Measurements from ENCODE around the gene FMOD.
"Not testable (repeated sequence)": the region's sequence is repeated elsewhere in the genome, so short reads cannot be mapped to it uniquely, and the experiment has no call there.

FMOD gene

DNA sequence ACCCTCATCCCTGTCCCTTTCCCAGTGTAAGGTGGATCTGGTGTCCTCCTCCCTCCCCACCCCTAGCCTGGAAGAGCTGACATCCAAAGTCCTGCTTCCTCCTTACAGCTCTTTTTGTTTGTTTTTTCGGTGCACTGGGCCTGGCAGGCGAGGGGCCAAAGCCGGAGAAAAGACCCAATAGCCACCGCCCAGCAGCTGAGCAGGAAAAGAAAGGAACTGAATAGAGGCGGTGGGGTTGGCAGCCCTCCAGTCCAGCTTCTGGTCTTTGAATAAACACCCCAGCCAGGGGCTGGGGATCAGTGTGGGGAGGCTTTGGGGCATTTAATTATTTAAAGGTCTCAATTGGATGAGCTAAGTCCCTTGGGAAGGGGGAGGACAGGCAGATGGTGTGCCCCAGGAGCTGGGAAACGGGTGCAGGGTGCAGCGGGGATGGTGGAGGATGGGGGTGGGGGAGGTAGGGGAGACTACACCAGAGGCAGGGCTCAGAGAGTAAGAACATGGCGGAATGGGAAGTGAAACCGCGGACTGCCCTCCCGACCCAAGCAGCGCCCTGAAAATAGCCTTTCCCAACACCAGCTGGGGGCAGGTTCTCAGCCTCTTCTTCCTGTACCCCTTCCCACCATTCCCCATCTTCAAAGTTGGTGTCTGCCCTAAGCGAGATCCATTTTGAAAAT is 25.4 kb downstream of the FMOD start:
- DNase-seq: no peak

DNA sequence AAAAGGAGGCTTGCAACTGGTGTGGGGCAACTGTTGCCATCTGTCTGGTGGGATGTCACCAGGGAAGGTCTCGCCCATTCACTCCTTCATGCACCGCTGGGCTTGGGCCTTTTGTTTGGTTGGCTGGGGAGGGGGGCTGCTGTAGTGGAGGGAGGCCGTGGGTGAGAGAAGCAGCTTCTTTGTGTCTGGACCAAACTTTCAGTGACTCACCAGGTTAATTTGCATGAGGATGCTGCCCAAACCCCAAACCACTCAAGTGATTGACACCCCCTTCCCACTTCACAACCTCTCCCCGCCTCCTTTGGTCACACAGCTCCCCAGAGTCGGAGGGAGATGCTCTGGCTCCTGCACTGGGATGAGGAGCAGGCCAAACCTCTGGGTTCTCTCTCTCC is 25.9 kb downstream of the FMOD start:
- DNase-seq: peak; percentile 63

DNA sequence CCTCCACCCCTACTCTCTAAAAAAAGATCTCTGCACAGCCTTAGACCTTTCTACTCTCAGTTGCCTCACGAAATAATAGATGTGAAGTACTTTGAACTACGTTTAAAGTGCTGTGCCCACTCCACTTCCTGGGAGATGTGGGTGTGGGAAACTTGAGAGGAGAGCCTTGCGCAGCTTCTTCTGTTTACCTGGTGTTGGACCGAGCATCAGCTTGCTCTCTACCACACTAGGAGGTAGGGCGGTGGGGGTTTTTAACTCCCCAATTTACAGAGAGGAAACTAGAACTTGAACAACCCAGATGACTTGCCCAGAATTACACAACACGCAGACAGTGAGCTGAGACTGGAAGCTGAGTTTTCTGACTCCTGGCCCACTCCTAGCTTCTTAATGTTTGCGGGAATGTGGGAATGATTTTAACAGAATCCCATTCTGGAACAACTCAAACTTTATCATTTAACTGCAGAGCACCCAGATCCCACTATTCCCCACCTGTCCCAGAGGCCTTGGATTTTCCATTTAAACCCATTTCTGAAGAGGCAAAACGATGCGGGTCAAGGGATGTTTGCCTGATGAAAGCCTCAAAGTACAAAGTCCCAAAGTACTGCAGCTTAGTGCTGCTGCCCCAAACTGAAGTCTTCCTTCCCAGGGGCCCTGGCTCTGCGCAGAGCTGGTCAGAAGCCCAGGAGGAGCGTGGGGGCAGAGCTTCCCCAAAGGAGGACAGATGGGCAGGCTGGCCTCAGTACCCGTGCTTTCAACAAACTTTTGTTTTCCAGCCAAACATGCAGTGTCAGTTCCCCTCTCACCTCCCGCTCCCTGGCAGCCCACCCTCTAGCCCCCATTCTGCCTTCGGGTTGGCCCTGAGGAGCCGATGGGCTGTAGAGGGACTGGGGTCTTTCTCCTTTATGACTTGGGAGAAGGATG is 26.6 kb downstream of the FMOD start:
- DNase-seq: peak; percentile 57

DNA sequence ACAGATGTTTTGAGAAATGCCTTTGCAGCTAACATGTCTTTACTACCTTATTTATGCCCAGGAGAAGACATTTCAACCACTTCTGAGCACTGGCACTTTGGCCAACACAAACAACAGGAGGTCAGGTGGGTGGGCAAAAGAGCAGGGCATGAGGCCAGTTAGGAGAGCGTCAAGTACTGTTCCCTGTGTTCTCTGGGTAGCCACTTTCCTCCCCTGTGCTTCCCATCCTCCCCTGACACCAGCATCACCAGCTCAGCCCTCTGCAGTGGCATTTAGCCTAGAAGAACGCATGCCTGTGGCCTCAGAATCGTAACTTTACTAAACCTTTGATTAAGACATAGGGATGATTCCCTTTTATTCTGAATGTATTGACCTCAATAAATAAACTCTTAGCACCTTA is 27.3 kb downstream of the FMOD start:
- DNase-seq: no peak

DNA sequence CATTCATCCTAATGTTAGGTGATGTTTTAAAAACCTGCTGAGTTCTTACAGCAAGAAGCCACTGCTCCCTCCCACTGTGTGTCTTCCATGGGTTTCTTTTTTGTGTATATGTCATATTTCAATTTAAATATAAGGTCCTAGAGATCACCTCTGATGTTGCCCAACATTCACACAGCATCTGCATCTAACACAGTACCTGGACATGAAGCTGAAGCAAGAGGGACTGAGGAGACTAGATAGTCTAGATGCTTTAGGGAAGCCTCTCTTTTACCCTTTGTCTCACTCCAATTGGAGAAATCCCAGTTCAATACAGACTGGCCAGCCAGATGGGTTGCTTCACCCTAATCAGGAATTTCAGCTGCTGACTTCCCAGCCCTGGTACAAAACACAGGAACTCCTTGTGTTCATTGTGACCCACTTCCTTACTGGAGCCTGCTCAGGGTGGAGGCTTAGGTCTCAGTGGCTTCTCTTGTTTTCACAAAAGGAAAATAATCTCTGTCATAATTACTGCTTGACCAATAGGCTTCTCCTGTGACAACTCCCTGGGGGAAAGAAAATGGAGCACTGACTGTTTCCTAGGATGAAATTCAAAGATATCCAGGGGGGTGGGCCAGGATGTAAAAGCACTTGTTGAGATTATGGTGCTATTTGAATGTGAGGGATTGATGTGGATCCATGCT is 28.3 kb downstream of the FMOD start:
- DNase-seq: no peak

DNA sequence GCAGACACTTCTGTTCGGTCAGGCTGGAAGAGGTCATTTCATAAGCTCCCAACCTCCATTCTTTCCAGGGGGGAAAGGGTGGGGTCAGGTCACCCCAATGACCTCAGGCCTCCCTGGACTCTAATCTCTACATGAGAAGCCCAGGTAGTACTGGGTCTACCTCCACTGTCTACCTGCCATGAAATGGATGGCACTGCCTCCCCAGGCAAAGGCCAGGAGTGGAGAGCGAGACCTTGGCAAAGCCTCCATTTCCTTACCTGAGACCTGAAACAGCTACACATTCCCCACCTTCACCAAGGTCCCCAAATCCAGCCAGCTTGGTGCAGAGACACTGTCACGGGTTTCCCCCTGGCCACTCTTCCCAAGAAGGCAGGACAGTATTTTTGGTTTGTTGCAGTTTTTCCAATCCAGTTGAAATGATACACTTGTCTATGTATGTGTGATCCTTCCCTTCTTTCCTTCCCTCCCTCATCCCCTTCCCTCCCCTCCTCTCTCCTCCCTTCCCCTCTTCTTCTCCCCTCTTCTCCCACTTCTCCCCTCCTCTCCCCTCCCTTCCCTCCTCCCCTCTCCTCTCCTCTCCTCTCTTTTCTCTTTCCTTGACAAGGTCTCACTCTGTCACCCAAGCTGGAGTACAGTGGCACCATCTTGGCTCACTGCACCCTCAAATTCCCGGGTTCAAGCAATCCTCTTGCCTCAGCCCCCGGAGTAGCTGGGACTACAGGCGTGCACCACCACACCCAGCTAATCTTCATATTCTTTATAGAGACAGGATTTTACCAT is 29.5 kb downstream of the FMOD start:
- no peak for DNase-seq

DNA sequence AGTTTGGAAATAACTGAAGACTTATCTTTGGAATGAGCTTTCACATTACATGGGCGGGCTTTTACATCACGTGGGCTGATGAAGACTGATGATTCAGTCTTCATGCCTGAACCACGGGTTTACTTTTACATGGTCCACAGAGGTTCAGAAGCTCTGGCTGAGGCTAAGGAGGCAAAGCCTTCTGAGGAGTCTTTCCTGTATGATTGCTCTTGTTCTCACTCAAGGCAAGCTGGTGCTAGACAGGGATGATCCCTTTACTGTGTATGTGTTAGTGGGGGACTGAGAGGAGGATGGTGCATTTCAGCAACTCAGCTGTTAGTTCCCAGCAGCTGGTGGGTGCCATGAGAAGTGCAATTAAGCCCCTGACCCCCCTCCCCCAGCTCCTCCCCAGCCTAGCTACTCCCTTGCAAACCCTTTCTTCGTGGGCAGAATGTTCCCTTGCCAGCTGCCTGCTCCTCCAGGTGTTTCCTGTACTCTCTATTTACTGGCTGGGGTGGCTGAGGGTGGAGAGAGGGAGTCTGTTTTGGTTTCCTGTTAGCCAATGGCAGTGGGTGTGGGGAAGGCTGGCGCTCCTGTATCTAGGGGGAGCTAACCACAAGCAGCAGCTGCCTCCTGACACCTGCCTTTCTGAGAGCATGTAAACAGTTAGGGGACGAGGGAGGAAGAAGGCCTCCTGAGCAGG is 30.2 kb downstream of the FMOD start:
- DNase-seq: peak; percentile 47

DNA sequence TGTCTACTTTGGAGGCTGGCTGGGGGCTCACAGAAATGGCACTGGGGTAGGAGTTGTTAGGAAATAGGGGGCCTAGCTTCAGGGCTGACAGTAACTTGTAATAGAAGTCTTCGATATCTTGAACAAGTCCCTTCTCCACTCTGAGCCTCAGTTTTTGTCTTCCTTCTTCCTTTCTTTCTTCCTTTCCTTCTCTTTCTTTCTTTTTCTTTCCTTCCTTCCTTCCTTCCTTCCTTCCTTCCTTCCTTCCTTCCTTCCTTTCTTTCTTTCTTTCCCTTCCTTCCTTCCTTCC is 32.7 kb downstream of the FMOD start:
- no peak for DNase-seq

DNA sequence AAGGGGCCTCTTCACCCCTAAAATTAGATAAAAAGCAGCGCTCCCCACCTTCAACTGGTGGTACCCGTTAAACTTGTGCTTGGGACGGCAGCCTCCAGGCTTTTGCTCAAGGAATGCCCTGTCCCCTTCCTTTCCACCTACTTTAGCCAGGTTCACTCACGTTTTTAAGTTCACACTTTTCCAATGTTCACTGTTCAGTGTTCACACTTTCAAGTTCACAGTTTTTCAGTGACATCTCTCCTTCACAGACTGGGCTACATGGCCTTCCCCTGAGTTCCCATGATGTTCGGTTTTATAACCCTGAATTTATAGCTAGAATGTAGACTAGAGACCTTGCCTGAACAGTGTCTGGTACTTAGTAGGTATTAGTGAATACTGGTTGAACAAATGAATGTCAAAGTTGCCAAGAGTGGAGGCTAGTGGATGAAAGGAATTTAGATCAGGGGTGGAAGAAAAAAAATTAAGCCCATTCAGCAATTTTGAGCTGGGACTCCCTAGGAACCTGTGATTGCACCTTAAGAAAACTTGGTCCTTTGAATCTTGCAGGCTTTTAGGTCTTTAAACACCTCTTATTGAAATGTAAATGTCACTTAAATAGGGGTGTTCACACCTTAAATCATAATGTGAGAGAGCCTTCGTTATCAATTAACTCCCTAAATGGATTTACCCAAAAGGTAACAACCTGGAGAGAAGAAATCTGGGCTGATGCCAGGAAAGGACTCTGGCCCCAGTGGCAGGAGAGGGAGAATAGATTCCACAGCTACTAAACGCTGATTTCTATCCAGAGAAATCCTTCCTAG is 33.3 kb downstream of the FMOD start:
- no peak for DNase-seq

DNA sequence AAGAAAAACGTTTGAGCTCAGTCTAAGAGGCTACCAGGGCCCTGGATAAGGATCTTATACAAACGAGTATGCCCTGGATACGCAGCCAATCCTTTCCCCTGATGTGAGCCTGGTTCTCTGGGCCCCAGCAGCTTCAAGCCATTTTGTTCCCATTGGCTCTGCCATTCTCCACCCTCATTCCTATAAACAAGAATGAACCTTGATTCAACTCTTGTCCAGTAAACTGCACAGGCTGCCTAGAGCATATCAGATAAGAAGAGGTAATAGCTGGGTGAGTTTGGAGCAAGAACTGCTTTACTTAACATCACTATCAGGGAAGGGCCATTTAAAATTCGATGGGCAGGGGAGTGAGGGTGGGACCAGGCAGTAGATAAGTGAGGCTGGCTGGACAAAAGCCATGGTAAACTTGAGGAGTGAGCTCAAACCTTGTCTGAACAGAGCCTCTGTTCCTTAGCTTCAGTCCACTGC is 34.3 kb downstream of the FMOD start:
- DNase-seq: no peak

DNA sequence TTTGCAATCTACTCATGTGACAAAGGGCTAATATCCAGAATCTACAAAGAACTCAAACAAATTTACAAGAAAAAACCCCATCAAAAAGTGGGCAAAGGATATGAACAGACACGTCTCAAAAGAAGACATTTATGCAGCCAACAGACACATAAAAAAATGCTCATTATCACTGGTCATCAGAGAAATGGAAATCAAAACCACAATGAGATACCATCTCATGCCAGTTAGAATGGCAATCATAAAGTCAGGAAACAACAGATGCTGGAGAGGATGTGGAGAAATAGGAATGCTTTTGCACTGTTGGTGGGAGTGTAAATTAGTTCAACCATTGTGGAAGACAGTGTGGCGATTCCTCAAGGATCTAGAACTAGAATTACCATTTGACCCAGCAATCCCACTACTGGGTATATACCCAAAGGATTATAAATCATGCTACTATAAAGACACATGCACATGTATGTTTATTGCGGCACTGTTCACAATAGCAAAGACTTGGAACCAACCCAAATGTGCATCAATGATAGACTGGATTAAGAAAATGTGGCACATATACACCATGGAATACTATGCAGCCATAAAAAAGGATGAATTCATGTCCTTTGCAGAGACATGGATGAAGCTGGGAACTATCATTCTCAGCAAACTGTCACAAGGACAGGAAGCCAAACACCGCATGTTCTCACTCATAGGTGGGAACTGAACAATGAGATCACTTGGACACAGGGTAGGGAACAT is 36.7 kb downstream of the FMOD start:
- DNase-seq: not testable (repeated sequence)

DNA sequence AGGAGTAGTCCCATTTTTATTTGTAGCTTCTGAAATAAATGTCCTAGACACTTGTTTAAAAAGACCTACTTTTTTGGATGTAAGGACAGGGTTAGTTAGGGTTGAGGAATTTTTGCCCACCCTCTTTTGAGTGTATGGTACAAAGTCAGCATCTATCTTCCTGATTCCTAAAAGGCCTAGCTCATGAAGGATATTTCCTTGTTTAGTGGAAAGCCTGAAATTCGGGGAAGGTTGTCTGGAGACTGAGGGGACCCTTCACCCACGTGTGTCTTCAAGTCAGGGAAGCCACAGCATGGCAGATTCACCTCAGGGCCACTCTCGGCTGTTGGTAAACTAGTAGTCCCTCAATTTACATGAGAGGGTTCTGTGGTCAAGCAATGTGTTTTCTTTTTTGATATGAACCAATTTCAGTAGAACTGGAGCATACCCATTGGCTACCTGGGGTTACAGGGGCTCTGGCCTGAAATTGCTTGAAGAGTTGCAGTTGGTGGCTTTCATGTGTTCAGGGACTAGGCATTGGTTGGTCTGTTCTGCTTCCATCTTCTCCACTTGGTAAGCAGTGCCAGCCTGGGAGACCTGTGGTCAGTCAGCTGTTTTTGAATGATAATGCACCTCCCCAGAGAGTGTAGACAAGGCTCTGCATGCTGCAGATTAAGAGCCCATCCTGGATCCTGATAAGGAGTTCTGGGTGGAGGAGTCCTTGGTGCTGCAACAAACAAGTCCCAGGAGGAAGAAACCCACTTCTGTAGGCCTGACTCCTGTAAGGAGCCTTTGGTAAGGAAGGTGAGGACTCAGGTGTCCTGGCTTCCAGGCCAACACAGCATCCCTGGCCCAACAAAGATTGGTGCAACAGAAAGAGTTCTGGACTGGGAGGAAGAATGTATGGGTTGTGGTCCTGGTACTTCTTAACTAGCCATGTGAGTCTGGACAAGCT is 39.3 kb downstream of the FMOD start:
- no peak for DNase-seq

DNA sequence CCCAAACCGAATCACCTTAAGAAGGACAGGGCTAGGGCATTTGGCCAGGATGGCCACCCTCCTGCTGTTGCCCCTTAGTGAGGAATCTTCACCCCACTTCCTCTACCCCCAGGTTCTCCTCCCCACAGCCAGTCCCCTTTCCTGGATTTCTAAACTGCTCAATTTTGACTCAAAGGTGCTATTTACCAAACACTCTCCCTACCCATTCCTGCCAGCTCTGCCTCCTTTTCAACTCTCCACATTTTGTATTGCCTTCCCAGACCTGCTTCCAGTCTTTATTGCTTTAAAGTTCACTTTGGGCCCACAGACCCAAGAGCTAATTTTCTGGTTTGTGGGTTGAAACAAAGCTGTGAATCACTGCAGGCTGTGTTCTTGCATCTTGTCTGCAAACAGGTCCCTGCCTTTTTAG is 42.0 kb downstream of the FMOD start:
- no peak for DNase-seq

DNA sequence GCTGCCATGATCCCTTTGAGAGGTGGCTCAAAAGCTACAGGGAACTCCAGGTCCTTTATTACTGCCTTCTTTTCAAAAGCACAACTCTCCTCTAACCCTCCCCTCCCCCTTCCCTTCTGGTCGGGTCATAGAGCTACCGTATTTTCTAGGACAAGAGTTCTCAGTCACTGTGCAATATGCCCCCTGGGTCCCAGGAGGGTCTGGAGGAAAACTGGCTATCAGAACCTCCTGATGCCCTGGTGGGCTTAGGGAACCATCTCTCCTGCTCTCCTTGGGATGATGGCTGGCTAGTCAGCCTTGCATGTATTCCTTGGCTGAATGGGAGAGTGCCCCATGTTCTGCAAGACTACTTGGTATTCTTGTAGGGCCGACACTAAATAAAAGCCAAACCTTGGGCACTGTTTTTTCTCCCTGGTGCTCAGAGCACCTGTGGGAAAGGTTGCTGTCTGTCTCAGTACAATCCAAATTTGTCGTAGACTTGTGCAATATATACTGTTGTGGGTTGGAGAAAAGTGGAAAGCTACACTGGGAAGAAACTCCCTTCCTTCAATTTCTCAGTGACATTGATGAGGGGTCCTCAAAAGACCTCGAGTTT is 42.5 kb downstream of the FMOD start:
- no peak for DNase-seq

DNA sequence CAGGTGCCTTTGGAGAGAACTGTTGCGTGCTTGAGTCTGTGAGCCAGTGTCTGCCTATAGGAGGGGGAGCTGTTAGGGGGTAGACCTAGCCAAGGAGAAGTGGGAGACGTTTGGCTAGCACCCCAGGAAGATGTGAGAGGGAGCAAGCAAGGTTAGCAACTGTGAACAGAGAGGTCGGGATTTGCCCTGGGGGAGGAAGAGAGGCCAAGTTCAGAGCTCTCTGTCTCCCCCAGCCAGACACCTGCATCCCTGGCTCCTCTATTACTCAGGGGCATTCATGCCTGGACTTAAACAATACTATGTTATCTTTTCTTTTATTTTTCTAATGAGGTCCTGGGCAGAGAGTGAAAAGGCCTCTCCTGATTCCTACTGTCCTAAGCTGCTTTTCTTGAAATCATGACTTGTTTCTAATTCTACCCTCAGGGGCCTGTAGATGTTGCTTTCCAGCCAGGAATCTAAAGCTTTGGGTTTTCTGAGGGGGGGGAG is 43.2 kb downstream of the FMOD start:
- no peak for DNase-seq

DNA sequence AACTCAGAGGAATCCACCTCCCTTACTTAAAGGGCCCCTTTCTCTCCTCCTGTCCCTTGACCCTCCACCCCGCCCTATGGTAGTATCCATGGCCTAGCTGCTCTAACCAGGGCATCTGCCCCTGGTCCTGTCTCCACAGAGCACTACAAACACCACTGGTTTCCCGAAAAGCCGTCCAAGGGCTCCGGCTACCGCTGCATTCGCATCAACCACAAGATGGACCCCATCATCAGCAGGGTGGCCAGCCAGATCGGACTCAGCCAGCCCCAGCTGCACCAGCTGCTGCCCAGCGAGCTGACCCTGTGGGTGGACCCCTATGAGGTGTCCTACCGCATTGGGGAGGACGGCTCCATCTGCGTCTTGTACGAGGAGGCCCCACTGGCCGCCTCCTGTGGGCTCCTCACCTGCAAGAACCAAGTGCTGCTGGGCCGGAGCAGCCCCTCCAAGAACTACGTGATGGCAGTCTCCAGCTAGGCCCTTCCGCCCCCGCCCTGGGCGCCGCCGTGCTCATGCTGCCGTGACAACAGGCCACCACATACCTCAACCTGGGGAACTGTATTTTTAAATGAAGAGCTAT is 43.9 kb downstream of the FMOD start:
- DNase-seq: peak; percentile 57

DNA sequence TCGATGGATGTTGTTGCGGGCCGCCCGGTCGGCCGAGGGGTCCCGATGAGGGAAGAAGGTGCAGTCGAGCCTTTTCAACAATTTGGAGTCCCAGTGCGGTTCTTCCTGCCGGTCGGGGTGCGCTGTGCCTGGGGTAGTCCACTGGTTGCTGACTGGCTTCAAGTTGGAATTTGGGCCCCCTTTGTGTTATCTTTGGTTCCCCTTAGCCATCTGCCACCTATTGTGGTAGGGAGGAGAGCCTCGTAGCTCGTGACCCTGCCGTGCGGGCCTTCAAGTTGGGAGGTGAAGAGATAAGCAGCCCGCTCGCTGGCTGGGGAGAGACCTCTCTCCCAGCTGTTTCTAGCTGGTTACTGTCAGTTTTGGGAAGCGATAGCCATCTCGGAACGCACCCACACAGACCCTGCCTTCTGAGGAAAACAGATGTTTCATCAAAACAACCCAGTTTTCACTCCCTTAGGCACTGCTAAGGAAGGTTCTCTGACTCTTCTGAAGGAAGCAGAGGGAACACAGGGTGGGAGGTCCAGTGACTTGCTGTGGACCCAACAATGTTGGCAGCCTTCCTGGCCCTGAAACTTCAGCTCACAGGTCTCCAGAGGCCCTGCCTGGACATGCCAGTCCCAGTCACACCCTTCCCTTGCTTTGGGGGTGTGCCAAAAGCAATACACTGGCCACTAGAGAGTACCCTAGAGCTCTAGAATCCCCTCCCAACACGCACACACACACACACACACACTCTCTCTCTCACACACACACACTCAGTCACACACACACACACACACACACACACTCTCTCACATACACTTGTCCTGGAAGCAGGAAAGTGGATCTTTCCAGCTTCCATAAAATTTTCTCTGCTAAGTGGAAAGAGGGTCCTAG is 44.6 kb downstream of the FMOD start:
- DNase-seq: peak; percentile 35

DNA sequence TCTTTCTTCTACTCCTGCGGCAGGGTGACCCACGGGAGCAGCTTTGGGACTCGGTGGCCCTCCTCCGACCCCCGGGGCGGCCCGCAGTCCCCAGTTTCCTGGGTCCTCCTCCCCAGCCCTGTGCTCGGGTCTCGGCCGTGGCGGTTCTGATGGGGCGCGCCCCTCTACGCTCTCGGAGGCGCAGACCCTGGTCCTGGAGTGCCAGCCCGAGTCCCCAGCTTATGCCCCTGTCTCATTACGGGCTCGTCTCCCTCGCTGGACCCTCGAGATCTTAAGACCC is 45.2 kb downstream of the FMOD start:
- no peak for DNase-seq
